Adipocyte (in vitro differentiated cells): ENCODE data around the gene GBF1.
"Not testable (repeated sequence)": the region's sequence is repeated elsewhere in the genome, so short reads cannot be mapped to it uniquely, and the experiment has no call there.

Experiments used
- DNase-seq: peaks from one replicate; pipeline ENCODE4 v3.0.0-alpha.2; 2015; ENCODE audit warnings: low read depth
- H3K27me3 ChIP-seq: replicated peaks from 2 replicates; pipeline ENCODE4 v1.7.0; 2013; ENCODE audit warnings: mild to moderate bottlenecking, low read length, moderate library complexity; ENCODE audit not compliant: control insufficient read depth, insufficient read depth
- H3K36me3 ChIP-seq: 2 replicates; pipeline ENCODE4 v1.7.0; 2013; ENCODE audit warnings: low read length, mild to moderate bottlenecking, moderate library complexity; ENCODE audit not compliant: control insufficient read depth, insufficient read depth, severe bottlenecking
- H3K4me1 ChIP-seq: 2 replicates; pipeline ENCODE4 v1.7.0; 2013; ENCODE audit warnings: mild to moderate bottlenecking, low read length, moderate library complexity; ENCODE audit not compliant: control insufficient read depth, insufficient read depth
- H3K4me3 ChIP-seq: 2 replicates; pipeline ENCODE4 v1.7.0; 2013; ENCODE audit warnings: mild to moderate bottlenecking, low read length, moderate library complexity
- H3K9ac ChIP-seq: 2 replicates; pipeline ENCODE4 v1.7.0; 2013; ENCODE audit warnings: mild to moderate bottlenecking, low read length, moderate library complexity
- H3K9me3 ChIP-seq: 2 replicates; pipeline ENCODE4 v1.7.0; 2013; ENCODE audit warnings: mild to moderate bottlenecking, low read length, moderate library complexity; ENCODE audit not compliant: control insufficient read depth

GBF1 gene, protein sequence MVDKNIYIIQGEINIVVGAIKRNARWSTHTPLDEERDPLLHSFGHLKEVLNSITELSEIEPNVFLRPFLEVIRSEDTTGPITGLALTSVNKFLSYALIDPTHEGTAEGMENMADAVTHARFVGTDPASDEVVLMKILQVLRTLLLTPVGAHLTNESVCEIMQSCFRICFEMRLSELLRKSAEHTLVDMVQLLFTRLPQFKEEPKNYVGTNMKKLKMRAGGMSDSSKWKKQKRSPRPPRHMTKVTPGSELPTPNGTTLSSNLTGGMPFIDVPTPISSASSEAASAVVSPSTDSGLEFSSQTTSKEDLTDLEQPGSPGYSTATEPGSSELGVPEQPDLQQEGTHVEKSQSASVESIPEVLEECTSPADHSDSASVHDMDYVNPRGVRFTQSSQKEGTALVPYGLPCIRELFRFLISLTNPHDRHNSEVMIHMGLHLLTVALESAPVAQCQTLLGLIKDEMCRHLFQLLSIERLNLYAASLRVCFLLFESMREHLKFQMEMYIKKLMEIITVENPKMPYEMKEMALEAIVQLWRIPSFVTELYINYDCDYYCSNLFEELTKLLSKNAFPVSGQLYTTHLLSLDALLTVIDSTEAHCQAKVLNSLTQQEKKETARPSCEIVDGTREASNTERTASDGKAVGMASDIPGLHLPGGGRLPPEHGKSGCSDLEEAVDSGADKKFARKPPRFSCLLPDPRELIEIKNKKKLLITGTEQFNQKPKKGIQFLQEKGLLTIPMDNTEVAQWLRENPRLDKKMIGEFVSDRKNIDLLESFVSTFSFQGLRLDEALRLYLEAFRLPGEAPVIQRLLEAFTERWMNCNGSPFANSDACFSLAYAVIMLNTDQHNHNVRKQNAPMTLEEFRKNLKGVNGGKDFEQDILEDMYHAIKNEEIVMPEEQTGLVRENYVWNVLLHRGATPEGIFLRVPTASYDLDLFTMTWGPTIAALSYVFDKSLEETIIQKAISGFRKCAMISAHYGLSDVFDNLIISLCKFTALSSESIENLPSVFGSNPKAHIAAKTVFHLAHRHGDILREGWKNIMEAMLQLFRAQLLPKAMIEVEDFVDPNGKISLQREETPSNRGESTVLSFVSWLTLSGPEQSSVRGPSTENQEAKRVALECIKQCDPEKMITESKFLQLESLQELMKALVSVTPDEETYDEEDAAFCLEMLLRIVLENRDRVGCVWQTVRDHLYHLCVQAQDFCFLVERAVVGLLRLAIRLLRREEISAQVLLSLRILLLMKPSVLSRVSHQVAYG (N-terminal part only)

DNA sequence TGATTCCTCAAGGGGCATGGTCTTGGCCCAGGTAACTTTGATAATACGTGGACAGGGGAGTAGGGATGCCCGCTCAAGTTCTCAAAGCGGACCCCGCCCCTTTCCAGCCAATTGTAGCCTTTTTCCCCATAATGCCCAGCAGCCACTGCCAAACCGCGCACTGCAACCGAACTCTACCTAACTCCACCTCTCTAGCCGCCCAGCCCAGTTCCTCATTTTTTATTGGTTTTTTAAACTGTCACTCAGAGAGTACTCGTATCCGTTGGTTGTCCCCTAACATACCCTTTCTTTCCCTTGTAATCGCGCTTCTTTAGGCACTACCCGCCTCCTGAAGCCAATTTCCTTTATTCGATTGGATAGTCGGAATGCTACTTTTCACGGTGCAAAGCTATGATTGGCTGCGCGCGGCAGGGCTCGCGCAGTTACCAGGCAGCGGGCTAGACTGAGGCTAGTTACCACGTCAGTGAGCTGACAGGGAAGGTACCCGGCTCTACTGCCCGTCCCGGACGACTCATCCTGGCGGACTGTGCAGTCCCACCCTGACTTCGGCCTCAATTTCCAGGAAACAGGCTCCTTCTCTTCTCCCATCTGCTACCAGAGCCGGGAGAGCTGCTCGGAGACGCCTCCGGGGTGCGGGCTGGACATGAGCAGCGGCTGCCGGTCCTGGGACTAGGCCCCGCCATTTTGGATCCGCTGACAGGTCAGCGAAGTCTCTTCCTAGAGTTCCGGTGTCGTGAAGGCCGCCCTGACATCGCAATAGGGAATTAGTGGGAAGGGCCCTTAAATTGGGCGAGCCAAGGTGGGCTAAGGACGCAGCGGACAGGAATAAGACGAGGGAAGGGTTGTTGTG, at the start of gene GBF1:
TSS of gene GBF1 (plus strand) at position 451 of the 850 bp plus-strand sequence. CDS start 13,407 bp downstream, outside the sequence.
- Histone ChIP-seq H3K9me3 (no peaks in the 10 kb centered on the region), H3K27me3 (no peaks in the 10 kb centered on the region), H3K4me3 (peak within 1 kb of the TSS; percentile 99), H3K9ac (peak within 1 kb of the TSS; percentile 95), H3K4me1 (peaks cover 52% of the 10 kb centered on the region), H3K36me3 (no peaks in the 10 kb centered on the region)
- DNase-seq, result peak; percentile 100

DNA sequence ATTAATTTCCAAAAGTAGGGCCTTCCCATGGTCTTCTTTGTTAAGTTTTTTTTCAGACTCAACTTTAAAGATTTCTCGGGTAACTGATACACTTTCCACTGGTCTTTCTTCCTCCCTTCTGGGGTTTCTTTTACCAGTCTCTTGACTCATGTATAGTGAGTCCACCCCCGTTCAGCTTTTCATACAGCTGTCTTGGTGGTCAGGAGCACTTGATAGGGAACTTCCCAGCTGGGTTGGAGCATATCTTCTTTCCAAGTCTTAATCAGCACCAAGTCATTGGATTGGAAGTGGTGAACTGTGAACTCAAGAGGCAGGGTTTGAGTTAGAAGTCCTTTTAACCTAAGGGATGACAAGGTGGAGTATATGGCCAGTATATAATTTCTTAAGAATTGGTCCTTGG, 48.4 kb upstream of the GBF1 start:
- H3K9ac ChIP-seq, result no peak overlapping the region
- H3K36me3 ChIP-seq, result no peaks in the 10 kb centered on the region
- no peaks in the 10 kb centered on the region for H3K4me1 ChIP-seq
- H3K27me3 ChIP-seq, result peaks cover 11% of the 10 kb centered on the region
- DNase-seq, result no peak
- H3K4me3 ChIP-seq, result no peak overlapping the region
- peaks cover 13% of the 10 kb centered on the region for H3K9me3 ChIP-seq

DNA sequence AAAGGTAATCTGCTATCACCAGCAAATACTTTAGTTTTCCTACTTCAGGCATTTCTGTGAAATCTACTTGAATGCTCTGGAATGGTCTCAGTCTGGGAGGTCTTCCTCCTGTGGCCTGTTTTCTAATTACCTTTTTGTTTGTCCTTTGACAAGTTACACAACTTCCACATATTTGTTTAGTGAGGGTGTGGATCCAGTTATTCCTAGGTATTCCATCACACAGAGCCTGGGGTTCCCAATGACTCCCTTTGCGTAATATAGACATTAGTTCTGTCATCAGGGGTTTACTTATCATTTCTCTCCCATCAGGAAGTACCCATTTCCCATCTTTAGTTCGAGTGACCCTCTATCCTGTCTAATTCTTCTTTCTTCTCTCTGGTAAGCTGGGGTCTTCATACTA, 47.3 kb upstream of the GBF1 start:
- no peaks in the 10 kb centered on the region for H3K36me3 ChIP-seq
- H3K9ac ChIP-seq, result no peak overlapping the region
- no peak for DNase-seq
- H3K4me3 ChIP-seq, result no peak overlapping the region
- peaks cover 14% of the 10 kb centered on the region for H3K27me3 ChIP-seq
- no peaks in the 10 kb centered on the region for H3K4me1 ChIP-seq
- H3K9me3 ChIP-seq, result peaks cover 6% of the 10 kb centered on the region

DNA sequence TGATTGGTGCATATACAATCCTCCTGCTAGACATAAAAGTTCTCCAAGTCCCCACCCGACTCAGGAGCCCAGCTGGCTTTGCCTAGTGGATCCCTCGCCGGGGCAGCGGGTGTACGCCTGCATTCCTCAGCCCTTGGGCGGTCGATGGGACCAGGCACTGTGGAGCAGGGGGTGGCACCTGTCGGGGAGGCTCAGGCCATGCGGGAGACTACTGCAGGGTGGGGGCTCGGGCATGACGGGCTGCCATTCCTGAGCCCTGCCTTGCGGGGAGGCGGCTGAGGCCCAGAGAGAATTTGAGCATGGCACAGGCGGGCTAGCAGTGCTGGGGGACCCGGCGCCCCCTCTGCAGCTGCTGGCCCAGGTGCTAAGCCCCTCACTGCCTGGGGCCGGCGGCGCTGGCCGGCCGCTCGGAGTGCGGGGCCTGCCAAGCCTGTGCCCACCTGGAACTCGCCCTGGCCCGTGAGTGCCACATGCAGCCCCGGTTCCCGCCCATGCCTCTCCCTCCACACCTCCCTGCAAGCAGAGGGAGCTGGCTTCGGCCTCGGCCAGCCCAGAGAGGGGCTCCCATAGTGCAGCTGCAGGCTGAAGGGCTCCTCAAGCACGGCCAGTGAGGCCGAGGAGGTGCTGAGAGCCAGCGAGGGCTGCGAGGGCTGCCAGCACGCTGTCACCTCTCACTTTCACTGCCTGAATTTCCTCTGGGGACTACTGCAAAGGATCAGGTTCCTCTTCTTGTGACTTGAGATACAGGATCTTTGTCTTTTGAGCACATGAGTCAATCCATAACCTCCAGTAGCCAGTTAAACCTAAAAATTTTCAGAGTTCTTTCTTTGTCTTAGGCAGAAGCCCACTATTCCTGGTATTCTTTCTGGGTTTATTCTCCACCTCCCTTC, 44.3 kb upstream of the GBF1 start:
- Histone ChIP-seq H3K36me3 (no peaks in the 10 kb centered on the region), H3K4me3 (no peak overlapping the region), H3K9ac (no peak overlapping the region), H3K27me3 (peaks cover 23% of the 10 kb centered on the region), H3K4me1 (no peaks in the 10 kb centered on the region), H3K9me3 (peaks cover 15% of the 10 kb centered on the region)
- DNase-seq, result no peak

DNA sequence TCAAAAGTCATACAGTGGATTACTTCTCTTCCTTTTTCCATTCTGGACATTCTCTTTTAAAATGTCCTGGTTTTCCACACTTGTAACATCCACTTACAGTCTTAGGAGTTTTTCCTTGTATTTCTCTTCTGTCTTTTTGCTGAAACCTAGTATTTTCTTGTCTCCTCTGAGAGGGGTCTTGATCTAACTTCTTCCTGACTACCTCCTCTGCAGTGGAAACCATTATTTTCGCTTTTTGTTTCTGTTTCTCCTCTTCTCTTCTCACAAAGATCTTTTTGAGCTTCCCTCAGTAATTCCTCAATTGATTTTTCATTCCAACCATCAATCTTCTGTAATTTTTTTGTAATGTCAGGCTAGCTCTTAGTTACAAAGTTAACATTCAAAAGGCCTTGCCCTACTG, 42.9 kb upstream of the GBF1 start:
- H3K4me1 ChIP-seq, result peaks cover 3% of the 10 kb centered on the region
- no peaks in the 10 kb centered on the region for H3K36me3 ChIP-seq
- H3K27me3 ChIP-seq, result peaks cover 23% of the 10 kb centered on the region
- H3K9ac ChIP-seq, result no peak overlapping the region
- peak; percentile 4 for DNase-seq
- H3K9me3 ChIP-seq, result peaks cover 15% of the 10 kb centered on the region
- H3K4me3 ChIP-seq, result no peak overlapping the region

DNA sequence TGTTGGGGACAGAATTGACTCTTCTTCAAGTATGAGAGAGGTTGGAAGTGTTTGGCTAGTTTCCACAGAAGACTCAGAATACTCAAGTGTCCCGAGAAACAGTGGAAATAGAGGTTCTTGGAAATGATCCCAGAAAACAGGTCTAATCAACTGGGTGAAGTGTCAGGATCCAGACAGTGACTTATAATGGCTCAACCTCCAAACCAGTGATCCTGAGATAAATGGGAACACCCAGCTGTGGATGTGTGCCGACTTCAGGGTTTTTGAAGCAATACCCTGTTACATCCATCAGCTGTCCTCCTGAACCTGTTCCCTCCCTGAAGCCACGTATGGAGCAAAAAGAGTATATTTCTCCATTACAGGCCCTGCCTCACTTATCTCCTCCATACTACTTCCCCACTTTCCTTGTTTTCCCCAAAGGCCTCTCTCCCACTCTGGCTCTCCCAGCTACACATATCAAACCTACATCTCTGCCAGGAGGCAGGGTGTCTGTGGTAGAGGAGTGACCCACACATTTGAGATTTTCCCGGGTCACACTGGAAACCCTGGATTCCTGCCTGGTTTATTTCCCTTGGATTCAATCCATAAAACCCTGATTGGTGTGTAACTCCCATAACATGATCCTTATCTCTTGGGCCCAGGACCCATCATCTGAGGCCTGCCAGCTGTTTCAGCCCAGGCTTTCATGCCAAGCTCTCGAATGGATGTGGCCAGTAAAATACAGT, 36.9 kb upstream of the GBF1 start:
- peak; percentile 62 for DNase-seq
- Histone ChIP-seq H3K27me3 (peaks cover 4% of the 10 kb centered on the region), H3K9ac (no peak overlapping the region), H3K4me1 (peaks cover 16% of the 10 kb centered on the region), H3K36me3 (no peaks in the 10 kb centered on the region), H3K4me3 (peak overlapping the region; percentile 23), H3K9me3 (peaks cover 9% of the 10 kb centered on the region)

DNA sequence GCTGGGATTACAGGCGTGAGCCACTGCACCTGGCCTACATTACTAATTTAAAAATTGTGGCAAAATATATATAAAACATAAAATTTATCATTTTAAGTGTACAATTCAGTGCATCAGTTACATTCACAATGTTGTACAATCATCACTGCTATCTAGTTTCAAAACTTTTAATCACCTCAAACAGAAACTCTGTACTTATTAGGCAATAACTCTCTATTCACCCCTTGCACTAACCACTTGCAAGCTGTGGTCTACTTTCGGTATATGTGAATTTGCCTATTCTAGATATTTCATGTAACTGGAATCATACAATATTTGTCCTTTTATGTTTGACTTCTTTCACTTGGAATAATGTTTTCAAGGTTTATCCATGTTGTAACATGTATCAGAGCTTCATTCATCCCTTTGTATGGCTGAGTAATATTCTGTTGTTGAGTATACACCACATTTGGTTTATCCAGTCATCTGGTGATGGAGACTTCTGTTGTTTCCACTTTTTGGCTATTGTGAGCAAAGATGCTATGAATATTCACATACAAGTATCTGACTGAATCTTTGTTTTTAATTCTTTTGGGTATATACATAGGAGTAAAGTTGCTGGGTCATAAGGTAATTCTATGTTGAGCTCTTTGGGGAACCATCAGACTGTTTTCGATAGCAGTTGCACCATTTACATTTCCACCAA, 33.6 kb upstream of the GBF1 start:
- Histone ChIP-seq H3K9ac (no peak overlapping the region), H3K4me1 (peaks cover 16% of the 10 kb centered on the region), H3K27me3 (no peaks in the 10 kb centered on the region), H3K4me3 (no peak overlapping the region), H3K9me3 (no peaks in the 10 kb centered on the region), H3K36me3 (no peaks in the 10 kb centered on the region)
- no peak for DNase-seq

DNA sequence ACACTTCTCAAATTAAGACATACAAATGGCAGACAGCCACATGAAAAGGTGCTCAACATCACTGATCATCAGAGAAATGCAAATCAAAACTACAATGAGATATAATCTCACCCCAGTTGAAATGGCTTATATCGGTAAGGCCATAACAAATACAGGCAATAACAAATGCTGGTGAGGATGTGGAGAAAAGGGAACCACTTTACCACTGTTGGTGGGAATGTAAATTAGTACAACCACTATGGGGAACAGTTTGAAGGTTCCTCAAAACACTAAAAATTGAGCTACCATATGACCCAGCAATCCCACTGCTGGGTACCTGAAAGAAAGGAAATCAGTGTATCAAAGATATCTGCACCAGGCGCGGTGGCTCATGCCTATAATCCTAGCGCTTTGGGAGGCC, 31.7 kb upstream of the GBF1 start:
- not testable (repeated sequence) for H3K9ac ChIP-seq, H3K4me1 ChIP-seq, H3K9me3 ChIP-seq, H3K27me3 ChIP-seq, DNase-seq, H3K4me3 ChIP-seq, H3K36me3 ChIP-seq

DNA sequence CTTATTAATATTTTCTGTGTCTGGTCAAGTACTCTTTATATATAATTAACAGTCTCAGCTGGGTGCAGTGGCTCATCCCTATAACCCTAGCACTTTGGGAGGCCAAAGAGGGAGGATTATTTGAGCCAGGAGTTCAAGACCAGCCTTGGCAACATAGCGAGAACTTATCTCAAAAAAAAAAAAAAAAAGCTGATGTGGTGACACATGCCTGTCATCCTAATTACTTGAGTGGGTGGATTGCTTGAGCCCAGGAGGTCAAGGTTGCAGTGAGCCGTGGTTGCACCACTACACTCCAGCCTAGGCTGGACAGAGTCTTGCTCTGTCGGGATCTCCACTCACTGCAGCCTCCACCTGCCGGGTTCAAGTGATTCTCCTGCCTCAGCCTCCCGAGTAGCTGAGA, 26.0 kb upstream of the GBF1 start:
- no peaks in the 10 kb centered on the region for H3K36me3 ChIP-seq
- no peak for DNase-seq
- H3K9me3 ChIP-seq, result no peaks in the 10 kb centered on the region
- no peaks in the 10 kb centered on the region for H3K27me3 ChIP-seq
- no peak overlapping the region for H3K4me3 ChIP-seq
- no peak overlapping the region for H3K9ac ChIP-seq
- no peaks in the 10 kb centered on the region for H3K4me1 ChIP-seq
